Right atrium auricular region (tissue), 2 donors: Measurements from ENCODE around the gene CATSPERD. TPM values are rescaled to one million over a fixed set of nuclear protein-coding genes. Genes with fewer than 3 reads are reported as not detected.

Source experiments
- DNase-seq: peaks from one replicate; pipeline ENCODE4 v3.0.0-alpha.2; 2019; ENCODE audit warnings: low spot score
- H3K27ac ChIP-seq, 2 donors: fragments of 200-600 bp; sonication (generic); 1 replicate in 1 of 2; 2 replicates in 1 of 2; pipeline ENCODE4 v1.5.1; 2016 to 2019
- H3K27me3 ChIP-seq, 2 donors: fragments of 200-600 bp; sonication (generic); one replicate each; pipeline versions ENCODE4 v1.5.1 to v1.6.0; 2017 to 2019
- H3K36me3 ChIP-seq: fragments of 200-600 bp; sonication (generic); one replicate; pipeline ENCODE4 v1.5.1; 2016
- H3K4me1 ChIP-seq, 2 donors: fragments of 200-600 bp; sonication (generic); one replicate each; pipeline versions ENCODE4 v1.5.1 to v1.6.0; 2017 to 2019
- H3K4me3 ChIP-seq, 2 donors: fragments of 200-600 bp; sonication (generic); 1 replicate in 1 of 2; 2 replicates in 1 of 2; pipeline ENCODE4 v1.5.1; 2017 to 2019; ENCODE audit warnings: mild to moderate bottlenecking in 1 of 2, moderate library complexity in 1 of 2
- H3K9me3 ChIP-seq, 2 donors: fragments of 200-600 bp; sonication (generic); one replicate each; pipeline ENCODE4 v1.5.1; 2019
- total RNA-seq, 2 donors: library from RNA; depleted of rRNA; stranded (reverse); fragments of >200 nt; gene quantifications; one replicate each; pipeline ENCODE4 v1.1.0, GENCODE V29; 2016
- TF ChIP-seq, protein P1 (sequence below), 2 donors: fragments of 200-600 bp; sonication (generic); IDR thresholded peaks; one replicate each; pipeline ENCODE4 v1.5.1; 2019; ENCODE audit warnings: antibody characterized with exemption in 2 of 2

CATSPERD gene
- total RNA-seq, 2 donors from 2014 or later, result not detected

DNA sequence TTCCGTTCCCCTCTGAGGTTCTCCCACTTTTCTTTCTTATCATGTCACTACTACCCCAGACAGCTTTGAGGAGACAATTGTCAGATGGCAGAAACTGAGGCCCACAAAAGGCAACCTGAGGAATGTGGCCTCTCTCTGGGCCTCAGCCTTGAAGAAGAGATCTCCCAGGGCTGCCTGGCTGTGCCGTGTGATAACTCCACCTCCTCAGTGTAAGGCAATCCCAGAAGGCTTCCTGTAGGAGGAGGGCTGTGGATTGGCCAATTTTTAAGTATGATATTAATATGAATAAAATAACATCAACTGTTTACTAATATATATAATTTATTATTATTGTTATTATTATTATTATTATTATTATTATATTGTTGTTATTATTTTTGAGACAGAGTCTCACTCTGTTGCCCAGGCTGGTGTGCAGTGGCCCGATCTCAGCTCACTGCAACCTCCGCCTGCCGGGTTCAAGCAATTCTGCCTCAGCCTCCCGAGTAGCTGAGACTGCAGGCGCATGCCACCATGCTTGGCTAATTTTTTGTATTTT lies 75.0 kb downstream of the CATSPERD start:
- H3K4me3 ChIP-seq, result no peak overlapping the region
- H3K36me3 ChIP-seq, result no peaks in the 10 kb centered on the region
- H3K9me3 ChIP-seq, result no peaks in the 10 kb centered on the region
- TF ChIP-seq, protein P1, sequence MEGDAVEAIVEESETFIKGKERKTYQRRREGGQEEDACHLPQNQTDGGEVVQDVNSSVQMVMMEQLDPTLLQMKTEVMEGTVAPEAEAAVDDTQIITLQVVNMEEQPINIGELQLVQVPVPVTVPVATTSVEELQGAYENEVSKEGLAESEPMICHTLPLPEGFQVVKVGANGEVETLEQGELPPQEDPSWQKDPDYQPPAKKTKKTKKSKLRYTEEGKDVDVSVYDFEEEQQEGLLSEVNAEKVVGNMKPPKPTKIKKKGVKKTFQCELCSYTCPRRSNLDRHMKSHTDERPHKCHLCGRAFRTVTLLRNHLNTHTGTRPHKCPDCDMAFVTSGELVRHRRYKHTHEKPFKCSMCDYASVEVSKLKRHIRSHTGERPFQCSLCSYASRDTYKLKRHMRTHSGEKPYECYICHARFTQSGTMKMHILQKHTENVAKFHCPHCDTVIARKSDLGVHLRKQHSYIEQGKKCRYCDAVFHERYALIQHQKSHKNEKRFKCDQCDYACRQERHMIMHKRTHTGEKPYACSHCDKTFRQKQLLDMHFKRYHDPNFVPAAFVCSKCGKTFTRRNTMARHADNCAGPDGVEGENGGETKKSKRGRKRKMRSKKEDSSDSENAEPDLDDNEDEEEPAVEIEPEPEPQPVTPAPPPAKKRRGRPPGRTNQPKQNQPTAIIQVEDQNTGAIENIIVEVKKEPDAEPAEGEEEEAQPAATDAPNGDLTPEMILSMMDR (IDR thresholded peaks at IDR 0.05), result no peak
- DNase-seq, result no peak
- H3K27me3 ChIP-seq, result no peaks in the 10 kb centered on the region
- peaks cover 0 to 19% of the 10 kb centered on the region in 2 donors for H3K4me1 ChIP-seq
- no peak overlapping the region for H3K27ac ChIP-seq

DNA sequence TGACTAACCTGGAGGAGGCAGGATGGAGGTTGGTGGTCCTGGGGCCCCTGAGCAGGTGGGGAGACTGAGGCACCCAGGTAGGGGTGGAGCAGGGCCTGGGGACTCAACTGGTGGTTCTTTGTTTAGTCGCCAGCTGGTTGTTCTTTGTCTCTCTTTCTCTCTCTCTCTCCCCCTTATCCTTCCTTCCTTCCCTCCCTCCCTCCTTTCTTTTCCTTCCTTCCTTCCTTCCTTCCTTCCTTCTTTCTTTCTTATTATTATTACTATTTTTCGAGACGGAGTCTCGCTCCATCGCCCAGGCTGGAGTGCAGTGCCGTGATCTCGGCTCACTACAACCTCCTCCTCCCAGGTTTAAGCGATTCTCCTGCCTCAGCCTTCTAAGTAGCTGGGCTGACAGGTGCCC lies 77.8 kb downstream of the CATSPERD start:
- Histone ChIP-seq H3K9me3 (no peaks in the 10 kb centered on the region), H3K4me1 (peaks cover 0 to 19% of the 10 kb centered on the region in 2 donors), H3K36me3 (no peaks in the 10 kb centered on the region), H3K27ac (no peak overlapping the region), H3K4me3 (no peak overlapping the region), H3K27me3 (no peaks in the 10 kb centered on the region)
- no peak for DNase-seq
- TF ChIP-seq, protein P1 (IDR thresholded peaks at IDR 0.05), result no peak

DNA sequence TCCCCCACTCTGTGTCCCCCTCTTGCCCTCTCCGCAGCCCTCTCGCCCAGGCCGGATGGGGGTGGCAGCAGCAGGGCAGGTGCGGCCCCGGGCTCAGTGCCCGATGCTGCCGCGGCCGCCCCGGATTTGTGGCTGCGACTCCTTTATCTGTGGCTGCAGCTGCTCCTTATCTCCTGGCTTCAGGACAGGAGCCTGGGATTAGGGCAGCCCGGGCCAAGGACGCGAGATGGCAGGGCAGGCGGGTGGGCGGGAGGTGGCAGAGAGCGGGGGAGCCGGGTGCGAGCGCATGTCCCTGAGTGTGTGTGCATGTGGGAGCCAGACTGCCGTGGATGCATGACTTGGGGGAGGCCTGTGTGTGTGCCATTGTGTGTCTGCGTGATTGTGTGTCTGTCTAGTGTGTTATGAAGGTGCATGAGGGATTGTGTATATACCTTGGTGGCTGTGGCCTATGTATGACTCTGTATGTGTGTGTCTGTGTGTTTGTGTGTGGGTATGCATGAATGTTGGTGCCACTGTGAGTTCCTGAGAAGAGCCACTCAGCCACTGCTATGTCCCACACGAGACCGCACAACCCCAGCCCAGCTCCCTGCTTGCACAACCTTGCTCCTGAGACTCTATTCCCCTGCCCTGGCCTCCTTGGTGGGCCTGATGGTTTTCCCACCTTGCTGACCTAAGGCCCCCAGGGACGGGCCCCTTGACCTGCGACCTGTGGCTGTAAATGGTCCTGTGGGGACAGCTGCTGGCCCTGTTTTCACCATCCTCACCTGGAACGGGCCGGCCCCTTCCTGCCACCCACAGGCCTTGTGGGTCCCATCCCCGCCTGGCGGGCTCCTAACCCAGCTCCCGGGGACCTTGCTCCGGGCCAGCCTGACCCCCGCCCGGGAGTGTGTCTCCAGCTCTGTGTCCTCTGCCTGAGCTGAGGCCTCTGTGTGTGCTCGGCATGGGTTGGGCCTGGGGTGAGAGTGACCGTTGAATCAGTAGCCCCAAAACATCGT lies 79.1 kb downstream of the CATSPERD start:
- TF ChIP-seq, protein P1 (IDR thresholded peaks at IDR 0.05), result no peak
- Histone ChIP-seq H3K27ac (peak overlapping the region; percentile 51 to 63), H3K9me3 (no peaks in the 10 kb centered on the region), H3K36me3 (no peaks in the 10 kb centered on the region), H3K4me1 (peaks cover 0 to 31% of the 10 kb centered on the region in 2 donors), H3K4me3 (no peak overlapping the region), H3K27me3 (peaks cover 0 to 5% of the 10 kb centered on the region in 2 donors)
- no peak for DNase-seq

DNA sequence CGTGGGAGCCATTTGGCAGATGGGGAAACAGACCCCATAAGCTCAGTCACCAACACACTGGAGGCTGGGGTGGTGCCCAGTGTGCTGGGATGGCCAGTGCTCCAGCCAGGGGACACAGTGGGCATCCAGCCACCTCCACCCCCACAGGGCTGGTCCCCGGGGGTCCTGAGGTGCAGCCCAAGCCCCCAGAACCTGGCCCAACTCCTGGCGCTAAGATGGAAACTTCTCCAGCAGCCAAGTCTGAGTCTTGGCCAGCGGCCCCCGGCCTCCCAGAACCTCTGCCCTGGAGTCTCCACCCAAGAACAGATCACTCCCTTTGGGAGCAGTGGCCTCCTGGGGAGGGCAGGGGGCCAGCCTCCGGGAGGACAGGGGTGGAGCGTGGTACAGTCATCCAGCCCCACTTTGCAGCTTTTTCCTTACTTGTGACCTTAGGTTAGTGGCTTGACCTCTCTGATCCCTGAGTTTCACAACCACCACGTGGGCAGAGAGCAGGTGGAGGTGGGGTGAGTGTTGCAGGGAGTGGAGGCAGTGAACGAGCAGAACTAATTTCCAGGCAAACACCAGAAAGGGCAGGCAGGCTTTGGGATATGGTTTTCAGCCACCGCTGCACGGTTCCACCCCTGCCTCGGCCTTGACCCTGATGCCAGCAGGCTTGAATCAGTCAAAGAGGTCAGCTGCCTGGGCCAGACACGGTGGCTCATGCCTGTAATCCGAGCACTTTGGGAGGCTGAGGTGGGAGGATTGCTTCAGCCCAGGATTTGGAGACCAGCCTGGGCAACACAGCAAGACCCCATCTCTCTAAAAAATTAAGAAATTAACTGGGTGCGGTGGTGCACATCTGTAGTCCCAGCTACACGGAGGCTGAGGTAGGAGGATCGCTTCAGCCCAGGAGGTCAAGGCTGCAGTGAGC lies 80.2 kb downstream of the CATSPERD start:
- TF ChIP-seq, protein P1 (IDR thresholded peaks at IDR 0.05), result no peak
- Histone ChIP-seq H3K4me1 (peaks cover 0 to 33% of the 10 kb centered on the region in 2 donors), H3K27me3 (peaks cover 0 to 7% of the 10 kb centered on the region in 2 donors), H3K27ac (peak overlapping the region in 1 of 2 donors; percentile 63), H3K9me3 (no peaks in the 10 kb centered on the region), H3K4me3 (no peak overlapping the region), H3K36me3 (no peaks in the 10 kb centered on the region)
- no peak for DNase-seq

DNA sequence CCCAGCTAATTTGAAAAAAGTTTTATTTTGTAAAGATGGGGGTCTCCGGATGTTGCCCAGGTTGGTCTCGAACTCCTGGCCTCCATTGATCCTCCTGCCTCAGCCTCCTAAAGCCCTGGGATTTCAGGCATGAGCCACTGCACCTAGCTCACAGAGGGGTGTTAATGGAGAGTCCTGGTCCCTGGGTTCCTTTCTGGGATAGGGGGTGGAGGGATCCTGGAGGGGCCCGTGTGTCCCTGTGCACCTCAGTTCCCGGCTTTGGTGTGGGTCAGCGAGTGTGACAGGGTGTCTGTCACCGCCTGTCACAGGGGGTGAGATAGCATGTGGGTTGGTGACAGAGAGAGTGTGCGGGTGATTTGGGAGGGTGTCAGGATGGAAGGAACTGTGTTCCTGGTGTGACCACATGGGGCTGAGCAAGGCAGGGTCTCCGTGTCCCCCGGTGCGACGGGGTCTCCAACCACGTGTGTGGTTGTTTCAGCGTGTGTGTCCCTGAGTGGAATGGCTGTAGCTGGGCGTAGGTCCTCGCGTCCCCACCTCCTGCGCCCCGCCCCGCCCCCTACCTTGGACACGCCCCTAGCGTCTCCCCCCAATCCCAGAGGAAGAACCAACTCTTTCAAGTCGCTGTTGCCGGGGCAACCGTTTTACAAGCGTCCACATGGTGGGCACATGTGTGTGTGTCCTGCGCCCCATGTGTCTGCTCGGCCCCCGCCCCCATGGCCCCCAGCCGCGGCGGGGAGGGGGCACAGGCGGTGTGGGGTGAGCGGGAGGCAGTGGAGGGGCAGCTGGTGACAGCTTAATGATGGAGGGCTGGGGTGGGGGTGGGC lies 81.6 kb downstream of the CATSPERD start:
- TF ChIP-seq, protein P1 (IDR thresholded peaks at IDR 0.05), result no peak
- Histone ChIP-seq H3K9me3 (no peaks in the 10 kb centered on the region), H3K36me3 (no peaks in the 10 kb centered on the region), H3K4me3 (no peak overlapping the region), H3K4me1 (peaks cover 0 to 39% of the 10 kb centered on the region in 2 donors), H3K27me3 (peaks cover 0 to 7% of the 10 kb centered on the region in 2 donors), H3K27ac (no peak overlapping the region)
- DNase-seq, result no peak
